Spleen (tissue), 7 donors: Measurements from ENCODE around the gene ENO3.

Experiments used
- CTCF ChIP-seq, 11 experiments: fragments of 200-600 bp in 7 of 11; fragments of 450-650 bp in 4 of 11; sonication (generic) in 4 of 11; IDR thresholded peaks in 8 of 11; conservative IDR thresholded peaks in 3 of 11; 1 replicate in 7 of 11; 2 replicates in 4 of 11; pipeline versions ENCODE4 v1.4.0 to v1.8.0; 2016 to 2021; ENCODE audit warnings: antibody characterized with exemption in 11 of 11, inconsistent platforms in 4 of 11, mild to moderate bottlenecking in 1 of 11
- POLR2AphosphoS5 ChIP-seq, 3 donors: sonication (generic); formaldehyde crosslinking; IDR thresholded peaks; one replicate each; pipeline ENCODE4 v1.5.1; 2017; ENCODE audit warnings: antibody characterized with exemption in 3 of 3
- donor health status: DM: no; HTN: no; CAD: no; lungs with moderate emphysema.
- donor health status: DM: no; HTN: no; CAD: no.
- donor health status: DM: no; HTN: no; CAD: no.

- no peak for TF ChIP-seq CTCF (IDR thresholded peaks at IDR 0.05 in 8 of 11, conservative IDR thresholded peaks at IDR 0.05 in 3 of 11)
- no peak for TF ChIP-seq POLR2AphosphoS5 (IDR thresholded peaks at IDR 0.05)
These were observed 3.9 kb upstream of the ENO3 start for GRCh38 chr17:4947010-4947410.
